NCI-H146 (cell line): ENCODE data around the gene TELO2.

ENCODE experiments used
- DNase-seq: peaks from one replicate; lab custom pipeline; 2025; lab: John Stamatoyannopoulos, UW

The TELO2 gene

DNA sequence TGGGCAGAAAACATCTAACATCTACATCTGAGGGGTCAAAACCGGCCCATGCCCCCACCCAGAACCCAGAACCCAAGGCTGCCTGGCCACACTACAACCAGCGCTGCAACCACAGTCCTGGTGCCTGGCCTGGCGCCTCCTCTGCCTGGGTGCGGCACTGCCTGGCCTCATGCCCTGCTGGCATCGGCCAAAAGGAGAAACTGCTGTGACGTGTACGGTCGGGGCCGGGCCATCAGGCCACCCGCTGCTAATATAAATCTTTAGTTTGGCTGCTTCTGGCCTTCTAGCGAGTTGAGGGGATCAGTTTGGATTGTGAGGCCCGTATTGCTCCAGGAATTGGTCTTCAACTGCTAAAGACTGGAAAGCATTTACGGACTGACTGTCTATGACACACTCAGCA lies 63.1 kb downstream of the TELO2 start:
- DNase-seq = no peak

DNA sequence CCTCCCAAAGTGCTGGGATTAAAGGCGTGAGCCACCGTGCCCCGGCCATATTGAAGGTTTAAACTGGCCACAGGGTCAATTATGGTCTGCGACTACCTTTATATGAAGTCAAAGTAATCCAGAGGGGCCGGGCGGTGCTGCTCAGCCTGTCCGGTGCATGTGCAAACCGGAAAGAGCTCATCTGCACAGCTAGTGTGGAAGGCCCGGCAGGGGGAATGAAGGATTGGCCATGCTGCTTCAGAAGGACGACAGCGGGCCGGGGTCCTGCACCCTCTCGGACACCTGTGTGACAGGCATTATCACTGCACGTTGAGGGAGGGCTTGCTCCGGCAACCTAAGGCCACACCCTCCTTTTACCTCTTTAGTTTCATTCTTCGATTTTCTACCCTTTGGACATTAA lies 63.9 kb downstream of the TELO2 start:
- no peak for DNase-seq

DNA sequence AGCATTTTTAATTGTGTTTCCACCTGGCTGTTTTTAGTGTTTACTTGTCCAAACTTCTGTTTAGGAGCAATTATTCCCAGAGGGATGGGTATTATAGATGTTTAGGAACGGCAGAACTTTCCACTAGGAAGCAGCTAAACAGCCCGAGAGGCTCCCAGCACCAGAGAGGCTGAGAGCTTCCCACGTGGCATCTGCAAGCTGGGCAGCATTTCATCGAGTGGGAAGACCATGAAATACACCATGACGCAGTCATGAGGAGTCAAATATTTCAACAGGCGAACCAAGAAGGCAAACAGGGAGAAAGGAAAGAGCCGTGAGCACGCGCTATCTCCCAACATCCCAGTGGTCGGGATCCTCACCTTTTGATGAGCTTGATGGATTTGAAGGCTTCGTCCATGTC lies 64.4 kb downstream of the TELO2 start:
- no peak for DNase-seq

DNA sequence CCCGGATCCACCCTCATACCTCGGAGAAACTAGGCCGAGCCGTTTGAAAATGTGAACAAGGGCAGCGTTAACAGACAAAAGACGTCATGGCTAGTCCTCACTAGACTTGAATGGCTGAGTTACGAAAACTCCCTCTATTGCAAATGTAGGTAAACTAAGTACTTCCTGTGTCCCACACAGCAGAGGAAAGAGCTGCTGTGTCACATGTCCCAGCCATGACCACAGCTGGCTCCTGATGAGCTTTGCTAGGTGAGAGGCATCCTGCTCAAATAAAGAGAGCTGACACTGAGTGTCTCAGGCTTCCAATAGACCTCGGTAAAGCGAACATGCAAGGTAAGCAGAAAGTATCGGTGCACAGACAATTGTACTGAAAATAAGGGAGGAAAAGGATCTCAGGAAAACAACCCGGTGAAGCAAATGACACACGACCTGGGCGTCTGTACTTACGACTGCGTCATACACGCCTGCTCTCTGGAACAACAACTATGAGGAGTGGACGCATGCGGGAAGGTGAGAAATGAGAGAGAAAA lies 66.4 kb downstream of the TELO2 start:
- DNase-seq = no peak
